HG03025 (cell line): Measurements from ENCODE around the gene PCMTD2.
"Not testable (repeated sequence)": the region's sequence is repeated elsewhere in the genome, so short reads cannot be mapped to it uniquely, and the experiment has no call there.

Experiments used
- ATAC-seq: cut with Tn5 transposase; IDR thresholded peaks from one replicate; pipeline ENCODE4 v1.9.1; 2021; ENCODE audit warnings: mild to moderate bottlenecking, moderate library complexity; ENCODE audit not compliant: unreplicated experiment, low FRiP score

Gene PCMTD2

GRCh38 chr20:64285579-64286446 is 30.3 kb downstream of the PCMTD2 start:
- ATAC-seq = peak; percentile 92

- not testable (repeated sequence) for ATAC-seq
Measured at GRCh38 chr20:64286447-64287263, 31.1 kb downstream of the PCMTD2 start.

- ATAC-seq = not testable (repeated sequence)
Measured at GRCh38 chr20:64287264-64287590, 31.7 kb downstream of the PCMTD2 start.

GRCh38 chr20:64292167-64292566 is 36.6 kb downstream of the PCMTD2 start:
- not testable (repeated sequence) for ATAC-seq

- not testable (repeated sequence) for ATAC-seq
Measured at GRCh38 chr20:64303086-64303485, 47.5 kb downstream of the PCMTD2 start.

- ATAC-seq = not testable (repeated sequence)
Measured at GRCh38 chr20:64313761-64314160, 58.2 kb downstream of the PCMTD2 start.

GRCh38 chr20:64315381-64315780 is 59.8 kb downstream of the PCMTD2 start:
- not testable (repeated sequence) for ATAC-seq

- not testable (repeated sequence) for ATAC-seq
Measured at GRCh38 chr20:64315884-64316283, 60.3 kb downstream of the PCMTD2 start.

- ATAC-seq = not testable (repeated sequence)
Measured at GRCh38 chr20:64316415-64317083, 61.0 kb downstream of the PCMTD2 start.

GRCh38 chr20:64317331-64317730 is 61.8 kb downstream of the PCMTD2 start:
- ATAC-seq = not testable (repeated sequence)

- ATAC-seq = not testable (repeated sequence)
Measured at GRCh38 chr20:64318056-64318455, 62.5 kb downstream of the PCMTD2 start.

- not testable (repeated sequence) for ATAC-seq
Measured at GRCh38 chr20:64322031-64322789, 66.7 kb downstream of the PCMTD2 start.
